HCT116 (cell line): ENCODE measurements around the gene SMIM20. TPM values are rescaled to one million over a fixed set of nuclear protein-coding genes. Genes with fewer than 3 reads are reported as not detected.
A peak's percentile ranks its signal among the peaks of the same experiment; 100 is the strongest.

Source experiments
- ATAC-seq: fragments of 200-7000 bp; cut with Tn5 transposase; 2 replicates; pipeline ENCODE4 v1.9.1; 2020; ENCODE audit warnings: mild to moderate bottlenecking, moderate library complexity
- BruUV-seq: library from RNA; stranded (reverse); fragments of 400-500 nt; replicated peaks from 2 replicates; lab custom pipeline; 2021; lab: Mats Ljungman, UMichigan
- CTCF ChIA-PET: fragments of 300-600 bp; sonication (Branson Sonifier 250); formaldehyde crosslinking; loops from one replicate; lab custom pipeline; 2021; ENCODE audit warnings: antibody characterized with exemption; lab: Charles Lee
- POLR2A ChIA-PET: fragments of 300-600, 350-600 bp; sonication (Branson Sonifier 250); formaldehyde crosslinking; loops from one replicate; lab custom pipeline; 2021; ENCODE audit warnings: antibody characterized with exemption; lab: Charles Lee
- RAD21 ChIA-PET, 2 experiments: fragments of 300-600 bp; sonication (Branson Sonifier 250); formaldehyde crosslinking; loops; one replicate each; lab custom pipeline; 2023; ENCODE audit warnings: low total read pairs in 2 of 2; ENCODE audit not compliant: uncharacterized antibody in 2 of 2, unreplicated experiment in 2 of 2, low non-redundant PET in 1 of 2; lab: Charles Lee
- DNase-seq: peaks from one replicate; pipeline ENCODE4 v3.0.0-alpha.2; 2010; ENCODE audit warnings: low read depth, low spot score
- H2AFZ ChIP-seq: fragments of 200-600 bp; shearing (Covaris generic), sonication (generic); 2 replicates; pipeline ENCODE4 v1.6.1; 2017; ENCODE audit warnings: low read depth, mixed run types, mixed read lengths, antibody characterized with exemption, low read length; ENCODE audit not compliant: poor library complexity, severe bottlenecking
- H3K27ac ChIP-seq: 2 replicates; pipeline ENCODE4 v1.5.1; 2012; ENCODE audit warnings: low read depth, low read length
- H3K27me3 ChIP-seq: fragments of 200-600 bp; sonication (generic); 2 replicates; pipeline ENCODE4 v1.6.1; 2016; ENCODE audit warnings: mixed run types, low read length, mixed read lengths; ENCODE audit not compliant: insufficient read depth
- H3K36me3 ChIP-seq, 2 experiments: fragments of 200-500 bp in 1 of 2; fragments of 200-600 bp in 1 of 2; sonication (Bioruptor generic) in 1 of 2; sonication (generic) in 1 of 2; 2 replicates each; pipeline versions ENCODE4 v1.5.1 to v1.6.1; 2014 to 2016; ENCODE audit warnings: low read length in 2 of 2, inconsistent platforms in 1 of 2, mixed read lengths in 1 of 2, mixed run types in 1 of 2; ENCODE audit not compliant: insufficient read depth in 2 of 2, control insufficient read depth in 1 of 2
- H3K4me1 ChIP-seq, 2 experiments: fragments of 200-600 bp in 1 of 2; sonication (generic) in 1 of 2; 2 replicates each; pipeline versions ENCODE4 v1.5.1 to v1.6.1; 2012 to 2017; ENCODE audit warnings: low read length in 2 of 2, inconsistent platforms in 1 of 2, mild to moderate bottlenecking in 1 of 2, mixed read lengths in 1 of 2, mixed run types in 1 of 2, moderate library complexity in 1 of 2; ENCODE audit not compliant: insufficient read depth in 2 of 2, control insufficient read depth in 1 of 2
- H3K4me2 ChIP-seq: fragments of 200-600 bp; sonication (generic); 2 replicates; pipeline ENCODE4 v1.6.1; 2017; ENCODE audit warnings: mixed run types, low read length, mixed read lengths
- H3K4me3 ChIP-seq, 2 experiments: fragments of 200-600 bp in 1 of 2; sonication (generic) in 1 of 2; replicated peaks in 1 of 2; 2 replicates each; pipeline ENCODE4 v1.5.1; 2011 to 2016; ENCODE audit warnings: low read length in 2 of 2, control low read depth in 1 of 2, low read depth in 1 of 2, mild to moderate bottlenecking in 1 of 2, mixed read lengths in 1 of 2, mixed run types in 1 of 2
- H3K79me2 ChIP-seq: fragments of 200-600 bp; sonication (generic); 2 replicates; pipeline ENCODE4 v1.6.1; 2017; ENCODE audit warnings: mild to moderate bottlenecking, mixed run types, low read length, moderate library complexity, mixed read lengths; ENCODE audit not compliant: insufficient read depth
- H3K9ac ChIP-seq: fragments of 200-600 bp; sonication (generic); 2 replicates; pipeline ENCODE4 v1.6.1; 2016; ENCODE audit warnings: low read length, mixed read lengths
- H3K9me2 ChIP-seq: fragments of 200-600 bp; sonication (generic), shearing (Covaris generic); 2 replicates; pipeline ENCODE4 v1.6.1; 2017; ENCODE audit warnings: mixed run types, mild to moderate bottlenecking, moderate library complexity; ENCODE audit not compliant: insufficient read depth
- H3K9me3 ChIP-seq, 2 experiments: fragments of 200-500 bp in 1 of 2; fragments of 200-600 bp in 1 of 2; sonication (Bioruptor generic) in 1 of 2; sonication (generic) in 1 of 2; 2 replicates each; pipeline ENCODE4 v1.6.1; 2014 to 2017; ENCODE audit warnings: low read length in 2 of 2, mixed read lengths in 2 of 2, inconsistent platforms in 1 of 2, low read depth in 1 of 2, mild to moderate bottlenecking in 1 of 2, mixed run types in 1 of 2, moderate library complexity in 1 of 2; ENCODE audit not compliant: control insufficient read depth in 1 of 2, insufficient read depth in 1 of 2
- H4K20me1 ChIP-seq: fragments of 200-600 bp; sonication (generic), shearing (Covaris generic); 2 replicates; pipeline ENCODE4 v1.6.1; 2017; ENCODE audit warnings: mixed run types, mild to moderate bottlenecking, moderate library complexity; ENCODE audit not compliant: insufficient read depth
- ATF3 ChIP-seq: IDR thresholded peaks from 2 replicates; pipeline ENCODE4 v1.6.1; 2012
- CEBPB ChIP-seq: IDR thresholded peaks from 2 replicates; pipeline ENCODE4 v1.6.1; 2012; ENCODE audit warnings: low read depth
- CTCF ChIP-seq, 3 experiments: fragments of 200-600 bp in 1 of 3; sonication (generic) in 1 of 3; IDR thresholded peaks in 2 of 3; conservative IDR thresholded peaks in 1 of 3; 2 replicates each; pipeline ENCODE4 v1.5.1; 2012 to 2017; ENCODE audit warnings: low read depth in 2 of 3, low read length in 2 of 3, antibody characterized with exemption in 1 of 3, borderline replicate concordance in 1 of 3, control low read depth in 1 of 3, mild to moderate bottlenecking in 1 of 3, mixed read lengths in 1 of 3, mixed run types in 1 of 3, moderate library complexity in 1 of 3; ENCODE audit not compliant: insufficient read depth in 1 of 3
- FOSL1 ChIP-seq: IDR thresholded peaks from 2 replicates; pipeline ENCODE4 v1.6.1; 2012; ENCODE audit warnings: low read depth
- JUND ChIP-seq: IDR thresholded peaks from 2 replicates; pipeline ENCODE4 v1.6.1; 2012
- MAX ChIP-seq: IDR thresholded peaks from 2 replicates; pipeline ENCODE4 v1.6.1; 2012
- POLR2A ChIP-seq: IDR thresholded peaks from 2 replicates; pipeline ENCODE4 v1.7.0; 2011; ENCODE audit warnings: borderline replicate concordance; ENCODE audit not compliant: insufficient read depth, insufficient read length; ENCODE audit errors: extremely low read depth
- POLR2AphosphoS5 ChIP-seq: IDR thresholded peaks from 2 replicates; pipeline ENCODE4 v1.6.1; 2011; ENCODE audit warnings: mild to moderate bottlenecking, low read depth, low read length, moderate library complexity
- RAD21 ChIP-seq: IDR thresholded peaks from 2 replicates; pipeline ENCODE4 v1.6.1; 2012; ENCODE audit warnings: low read depth, mild to moderate bottlenecking
- SRF ChIP-seq: IDR thresholded peaks from 2 replicates; pipeline ENCODE4 v1.6.1; 2012; ENCODE audit warnings: low read depth
- intact Hi-C: fragments of 100-400 bp; cut with micrococcal nuclease; formaldehyde crosslinking; loops from 2 replicates; pipeline ENCODE4 v1.10.0; 2022
- total RNA-seq: library from RNA; stranded (reverse); gene quantifications from one replicate; pipeline ENCODE4 v1.2.1, GENCODE V29; 2021; ENCODE audit not compliant: unreplicated experiment

Gene SMIM20
- total RNA-seq, 1 experiment from 2014 or later, result 36.9 TPM

GRCh38 chr4:25939330-25939729 lies 25.3 kb downstream of the SMIM20 start:
- ATAC-seq (no peak), DNase-seq (no peak)
- H3K4me3 ChIP-seq, result no peak overlapping the region
- CTCF ChIA-PET, result no interaction called here
- no peak overlapping the region for H3K27ac ChIP-seq
- H3K36me3 ChIP-seq, result no peaks in the 10 kb centered on the region
- TF ChIP-seq CTCF (IDR thresholded peaks at IDR 0.05 in 2 of 3, conservative IDR thresholded peaks at IDR 0.05 in 1 of 3; ENCODE audit: borderline replicate concordance in 1 of 3, insufficient read depth in 1 of 3, low read depth in 2 of 3, low read length in 2 of 3) (peak in 2 of 3 experiments; percentile 35 to 38; a peak in 4 of 6 replicates), ATF3 (no peak)
- no TSS peak for BruUV-seq
- no peaks in the 10 kb centered on the region for H3K79me2 ChIP-seq
- no peaks in the 10 kb centered on the region for H3K4me1 ChIP-seq
- no peak overlapping the region for H3K9ac ChIP-seq
- no peaks in the 10 kb centered on the region for H4K20me1 ChIP-seq
- no peaks in the 10 kb centered on the region for H3K9me3 ChIP-seq
- RAD21 ChIA-PET, result no interaction called here
- H2AFZ ChIP-seq, result no peak overlapping the region
- no peak overlapping the region for H3K4me2 ChIP-seq
- POLR2A ChIA-PET, result no interaction called here
- no peaks in the 10 kb centered on the region for H3K9me2 ChIP-seq
- H3K27me3 ChIP-seq, result no peaks in the 10 kb centered on the region
- intact Hi-C loops, result no loop called here

- Histone ChIP-seq H3K4me1 (no peaks in the 10 kb centered on the region), H3K27ac (no peak overlapping the region), H3K9ac (no peak overlapping the region), H3K27me3 (no peaks in the 10 kb centered on the region), H3K79me2 (no peaks in the 10 kb centered on the region), H3K4me3 (no peak overlapping the region), H3K9me3 (no peaks in the 10 kb centered on the region), H3K36me3 (no peaks in the 10 kb centered on the region), H2AFZ (no peak overlapping the region), H3K9me2 (no peaks in the 10 kb centered on the region), H4K20me1 (no peaks in the 10 kb centered on the region), H3K4me2 (no peak overlapping the region)
- POLR2A ChIA-PET, result no interaction called here
- RAD21 ChIA-PET, result no interaction called here
- ATAC-seq (no peak), DNase-seq (no peak)
- TF ChIP-seq CEBPB (no peak), POLR2A (no peak), RAD21 (no peak), POLR2AphosphoS5 (no peak), JUND (no peak), MAX (no peak), ATF3 (no peak), FOSL1 (no peak), SRF (no peak)
- no TSS peak for BruUV-seq
- intact Hi-C loops, result no loop called here
- CTCF ChIA-PET, result no interaction called here
Observed at GRCh38 chr4:25941457-25942221, 27.6 kb downstream of the SMIM20 start.
